CD4-positive, alpha-beta T cell treated with Interleukin-17A for 1 hour (primary cell): ENCODE measurements around the gene RPL13.
"Not testable (repeated sequence)": the region's sequence is repeated elsewhere in the genome, so short reads cannot be mapped to it uniquely, and the experiment has no call there.

Experiments
- DNase-seq: peaks from one replicate; pipeline ENCODE4 v3.0.0-alpha.2; 2020

Gene RPL13

DNA sequence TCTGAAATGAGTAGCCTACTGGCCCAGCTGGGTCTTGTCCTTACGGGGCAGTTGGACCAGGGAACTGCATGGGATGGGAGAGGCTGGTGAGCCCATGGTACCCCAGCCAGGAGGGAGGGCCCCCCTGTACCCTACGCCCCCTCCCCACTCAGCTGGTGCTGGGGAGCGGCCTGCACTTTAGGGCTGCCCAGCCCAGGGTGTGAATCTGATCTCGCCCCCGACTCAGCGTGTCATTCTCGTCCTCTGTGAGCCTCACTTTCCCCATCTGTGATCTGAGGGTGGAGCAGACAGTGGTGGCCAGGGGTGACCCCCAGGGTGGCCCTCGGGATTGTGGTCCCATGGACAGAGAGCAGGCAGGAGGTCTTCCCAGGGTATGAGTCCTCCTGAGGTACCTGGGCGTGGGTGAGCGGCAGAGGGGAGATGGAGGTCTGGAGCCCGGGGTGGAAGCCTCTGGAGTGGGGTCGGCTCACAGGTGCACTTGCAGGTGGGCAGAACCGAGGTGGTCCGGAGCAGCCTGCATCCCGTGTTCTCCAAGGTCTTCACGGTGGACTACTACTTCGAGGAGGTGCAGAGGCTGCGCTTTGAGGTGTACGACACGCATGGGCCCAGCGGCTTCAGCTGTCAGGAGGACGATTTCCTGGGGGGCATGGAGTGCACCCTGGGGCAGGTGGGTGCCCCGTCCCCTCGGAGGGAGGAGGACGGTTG, 16.7 kb downstream of the RPL13 start:
- DNase-seq: no peak

DNA sequence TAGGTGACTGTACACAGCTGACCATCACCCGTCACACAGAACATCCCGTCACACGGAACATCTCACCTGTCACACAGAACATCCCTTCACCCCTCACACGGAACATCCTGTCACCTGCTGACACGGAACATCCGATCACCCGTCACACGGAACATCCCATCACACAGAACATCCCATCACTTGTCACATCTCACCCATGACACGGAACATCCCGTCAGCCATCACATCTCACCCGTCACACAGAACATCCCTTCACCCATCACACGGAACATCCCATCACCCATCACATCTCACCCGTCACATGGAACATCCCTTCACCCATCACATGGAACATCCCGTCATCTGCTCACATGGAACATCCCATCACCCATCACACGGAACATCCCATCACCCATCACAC, 18.9 kb downstream of the RPL13 start:
- DNase-seq: no peak

DNA sequence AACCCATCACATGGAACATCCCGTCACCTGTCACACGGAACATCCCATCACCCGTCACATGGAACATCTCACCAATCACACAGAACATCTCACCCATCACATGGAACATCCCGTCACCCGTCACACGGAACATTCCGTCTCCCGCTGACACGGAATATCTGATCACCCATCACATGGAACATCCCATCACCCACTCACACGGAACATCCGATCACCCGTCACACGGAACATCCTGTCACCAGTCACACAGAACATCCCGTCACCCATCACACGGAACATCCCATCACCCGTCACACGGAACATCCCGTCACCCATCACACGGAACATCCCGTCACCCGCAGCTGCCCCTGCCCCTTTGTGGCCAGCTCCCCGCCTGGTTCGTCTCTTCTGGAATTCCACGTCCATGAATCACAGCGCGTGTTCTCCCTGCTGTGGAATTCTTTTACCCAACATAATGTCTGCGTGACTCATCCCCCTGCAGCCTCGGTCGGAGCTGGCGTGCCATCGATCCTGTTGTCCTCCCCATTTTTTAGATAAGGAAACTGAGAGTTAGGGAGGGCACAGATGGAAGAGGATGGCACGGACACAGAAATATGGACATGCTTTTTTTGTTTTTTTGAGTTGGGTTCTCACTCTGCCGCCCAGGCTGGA, 20.7 kb downstream of the RPL13 start:
- DNase-seq: no peak

DNA sequence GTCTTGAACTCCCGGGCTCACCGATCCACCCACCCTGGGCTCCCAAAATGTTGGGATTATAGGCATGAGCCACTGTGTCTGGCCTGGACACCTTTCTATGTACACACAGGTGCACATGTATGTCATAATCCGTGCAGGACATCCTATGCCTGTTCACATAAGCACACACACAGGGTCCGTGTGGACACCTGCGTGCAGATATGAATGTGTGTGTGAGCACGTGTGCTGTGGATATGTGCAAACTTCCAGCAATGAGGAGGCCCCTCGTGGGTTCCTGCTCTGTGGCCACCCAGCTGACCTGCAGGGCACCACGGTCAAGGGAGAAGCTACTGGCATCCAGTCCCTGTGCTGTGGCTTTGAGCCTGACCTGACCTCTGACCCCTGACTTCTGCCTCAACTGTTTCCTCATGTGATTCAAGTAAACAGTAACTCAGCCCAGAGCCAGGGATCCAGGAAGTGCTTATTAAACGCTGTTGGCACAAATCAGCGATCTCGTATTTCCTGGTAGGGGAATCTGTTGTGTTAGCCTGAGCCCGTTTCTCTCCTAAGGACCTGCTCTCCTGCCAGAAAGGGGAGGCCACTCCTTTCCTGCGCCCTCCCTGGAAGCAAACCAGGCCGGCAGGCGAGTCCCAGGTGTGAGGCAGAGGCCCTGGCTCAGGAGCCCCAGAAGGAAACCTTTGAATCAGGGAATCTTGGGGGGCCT, 21.5 kb downstream of the RPL13 start:
- DNase-seq: no peak

DNA sequence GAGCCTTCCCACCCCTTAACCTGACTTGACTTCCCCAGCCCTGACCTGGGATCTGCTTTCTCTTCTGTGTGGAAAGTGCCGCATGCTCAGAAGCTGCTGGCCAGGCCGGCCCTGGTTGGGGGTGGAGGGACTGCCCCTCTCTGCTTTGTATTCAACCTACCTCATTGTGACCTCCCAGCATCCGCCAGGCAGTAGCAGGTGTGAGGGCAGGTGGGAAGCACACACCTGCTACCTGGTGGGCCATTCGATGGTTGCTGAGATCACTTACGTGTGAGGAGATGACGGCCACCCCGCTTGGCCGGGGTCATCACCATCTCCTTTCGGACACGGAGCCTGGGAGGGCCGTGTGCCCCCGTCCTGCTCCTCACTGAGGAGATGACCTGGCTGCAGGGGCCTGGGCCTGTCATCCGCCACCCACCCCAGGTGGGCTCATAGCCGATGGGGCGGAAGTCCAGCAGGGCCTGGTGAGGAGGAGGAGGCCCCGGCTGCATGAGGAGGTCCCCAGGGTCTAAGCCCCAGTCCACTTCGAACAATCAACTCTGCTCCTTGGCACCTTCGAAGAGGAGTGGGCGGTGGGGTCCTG, 22.2 kb downstream of the RPL13 start:
- no peak for DNase-seq

DNA sequence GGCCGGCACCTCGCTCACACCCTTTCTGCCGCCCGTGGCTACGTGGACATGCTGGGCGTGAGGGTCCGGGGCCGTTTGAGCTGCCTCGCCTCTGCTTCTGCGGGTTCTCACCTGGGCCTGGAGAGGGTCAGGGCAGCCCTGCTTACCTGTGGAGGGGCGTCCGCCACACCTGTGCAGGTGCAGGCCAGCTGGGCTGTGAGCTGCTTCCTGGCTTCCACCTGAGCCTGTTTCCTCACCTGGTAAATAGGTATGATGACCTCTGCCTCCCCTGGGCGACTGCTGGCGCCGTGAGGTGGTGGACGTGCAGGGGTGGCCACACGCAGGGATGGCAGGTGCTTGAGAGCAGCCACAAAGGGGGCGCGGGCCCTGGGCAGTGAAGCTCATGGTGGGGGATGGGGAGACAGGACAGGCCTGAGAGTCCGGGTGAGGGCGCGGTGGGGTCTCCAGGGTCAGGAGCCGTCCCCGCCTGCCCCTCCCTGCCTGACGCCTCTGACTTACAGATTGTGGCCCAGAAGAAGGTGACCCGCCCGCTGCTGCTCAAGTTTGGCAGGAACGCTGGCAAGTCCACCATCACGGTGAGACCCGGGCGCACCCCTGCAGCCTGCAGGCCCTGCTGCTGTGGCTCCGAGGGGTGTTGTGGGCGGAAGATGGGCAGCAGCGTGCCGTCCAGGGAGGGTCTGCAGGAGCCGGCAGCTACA, 22.9 kb downstream of the RPL13 start:
- no peak for DNase-seq

DNA sequence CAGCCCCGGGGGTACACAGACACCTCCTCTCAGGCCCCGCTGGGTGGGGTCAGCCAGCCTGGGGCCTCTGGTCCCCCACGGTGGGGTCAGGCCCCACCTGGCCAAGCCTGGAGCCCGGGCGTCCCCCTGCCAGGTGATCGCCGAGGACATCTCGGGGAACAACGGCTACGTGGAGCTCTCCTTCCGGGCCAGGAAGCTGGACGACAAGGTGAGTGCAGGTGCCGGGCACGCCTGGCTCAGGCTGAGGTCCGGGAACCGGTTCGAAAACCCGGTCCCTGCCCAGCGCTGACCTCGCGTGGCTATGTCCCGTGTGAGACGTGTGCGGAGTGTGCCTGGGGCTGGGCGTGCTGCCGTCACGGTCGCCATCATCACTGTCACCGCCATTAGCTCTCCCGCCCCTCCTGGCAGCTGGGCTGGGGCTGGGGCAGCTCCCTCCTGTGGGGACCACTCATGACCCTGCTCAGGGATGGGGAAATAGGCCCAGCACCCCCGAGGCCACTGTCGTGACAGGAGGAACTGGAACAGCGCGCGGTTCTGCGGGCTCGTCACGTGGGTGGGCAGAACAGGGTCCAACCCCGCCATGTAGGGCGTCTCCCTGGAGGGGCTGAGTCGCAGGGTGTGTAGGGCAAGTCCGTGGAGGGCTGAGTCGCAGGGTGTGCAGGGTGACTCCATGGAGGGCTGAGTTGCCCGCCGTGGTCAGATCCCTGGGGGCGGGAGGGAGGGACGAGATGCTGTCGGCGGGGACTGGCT, 23.6 kb downstream of the RPL13 start:
- DNase-seq: no peak

DNA sequence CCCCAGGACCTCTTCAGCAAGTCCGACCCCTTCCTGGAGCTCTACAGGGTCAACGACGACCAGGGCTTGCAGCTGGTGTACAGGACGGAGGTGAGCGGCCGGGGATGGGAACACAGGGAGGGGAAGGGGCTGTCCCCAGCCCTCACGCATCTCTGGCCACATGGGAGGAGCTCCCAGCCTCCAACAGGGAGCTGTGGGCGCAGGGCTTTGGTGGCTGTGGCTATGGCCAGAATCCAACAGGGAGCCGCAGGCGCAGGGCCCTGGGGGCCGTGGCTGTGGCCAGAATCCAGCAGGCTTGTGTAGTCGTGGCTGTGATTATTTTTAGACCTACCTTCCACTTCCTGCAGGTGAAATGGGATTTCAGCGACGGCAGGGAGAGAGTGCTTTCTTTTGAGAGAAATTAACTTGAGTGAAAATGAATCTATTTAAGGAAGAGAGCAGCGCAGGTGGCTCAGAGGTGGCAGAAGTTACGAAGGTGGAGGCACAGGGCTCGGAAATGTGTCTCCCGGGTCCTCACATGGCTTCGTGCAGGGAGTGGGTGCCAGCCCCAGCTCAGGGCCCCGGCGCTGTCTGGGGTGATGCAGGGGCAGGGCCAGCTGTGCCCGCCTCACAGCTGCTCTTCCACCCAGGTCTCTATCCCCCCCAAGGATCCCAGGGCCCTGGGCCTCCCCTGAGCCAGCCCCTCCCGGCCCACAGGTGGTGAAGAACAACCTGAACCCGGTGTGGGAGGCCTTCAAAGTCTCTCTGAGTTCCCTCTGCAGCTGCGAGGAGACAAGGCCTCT, 24.5 kb downstream of the RPL13 start:
- DNase-seq: no peak

DNA sequence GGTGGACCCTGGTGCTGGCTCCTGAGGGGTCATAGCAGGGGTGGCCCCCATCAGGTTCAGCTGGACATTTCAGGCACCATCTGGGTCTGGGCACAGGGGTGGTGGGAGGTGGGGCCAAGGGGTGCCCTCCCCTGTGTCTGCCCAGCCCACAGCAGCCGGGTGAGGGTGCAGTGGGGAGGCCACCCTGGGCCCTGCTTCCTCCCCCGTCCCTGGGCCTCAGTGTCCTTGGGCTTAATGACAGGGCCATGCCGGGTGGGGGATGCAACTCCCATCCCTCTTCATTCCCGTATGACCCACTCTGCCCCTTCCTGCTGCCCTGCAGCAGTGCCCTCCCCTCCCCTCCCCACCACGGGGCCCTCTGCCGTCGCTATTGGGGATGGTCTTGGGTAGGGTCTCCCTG, 25.7 kb downstream of the RPL13 start:
- no peak for DNase-seq

DNA sequence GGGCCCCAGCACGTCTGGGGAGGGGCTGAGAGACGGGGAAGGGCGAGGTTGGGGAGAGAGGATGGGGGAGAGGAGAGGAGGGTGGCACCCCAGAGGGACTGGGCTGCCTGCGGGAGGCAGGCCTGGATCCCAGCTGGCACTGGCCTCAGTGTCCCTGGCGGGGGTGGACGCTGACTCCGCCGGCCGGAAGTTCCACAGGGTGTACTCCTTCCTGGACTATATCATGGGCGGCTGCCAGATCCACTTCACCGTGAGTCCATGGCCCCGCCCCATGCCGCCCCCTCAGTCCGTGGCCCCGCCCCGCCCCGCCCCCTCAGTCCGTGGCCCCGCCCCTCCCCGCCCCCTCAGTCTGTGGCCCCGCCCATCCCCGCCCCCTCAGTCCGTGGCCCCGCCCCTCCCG, 26.4 kb downstream of the RPL13 start:
- DNase-seq: no peak

DNA sequence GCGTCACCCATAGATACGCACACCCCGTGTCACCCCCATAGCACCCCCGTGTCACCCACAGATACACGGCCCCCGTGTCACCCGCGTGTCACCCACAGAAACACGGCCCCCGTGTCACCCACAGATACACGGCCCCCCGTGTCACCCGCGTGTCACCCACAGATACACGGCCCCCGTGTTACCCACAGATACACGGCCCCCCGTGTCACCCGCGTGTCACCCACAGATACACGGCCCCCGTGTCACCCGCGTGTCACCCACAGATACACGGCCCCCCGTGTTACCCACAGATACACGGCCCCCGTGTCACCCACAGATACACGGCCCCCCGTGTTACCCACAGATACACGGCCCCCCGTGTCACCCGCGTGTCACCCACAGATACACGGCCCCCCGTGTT, 27.2 kb downstream of the RPL13 start:
- DNase-seq: not testable (repeated sequence)

DNA sequence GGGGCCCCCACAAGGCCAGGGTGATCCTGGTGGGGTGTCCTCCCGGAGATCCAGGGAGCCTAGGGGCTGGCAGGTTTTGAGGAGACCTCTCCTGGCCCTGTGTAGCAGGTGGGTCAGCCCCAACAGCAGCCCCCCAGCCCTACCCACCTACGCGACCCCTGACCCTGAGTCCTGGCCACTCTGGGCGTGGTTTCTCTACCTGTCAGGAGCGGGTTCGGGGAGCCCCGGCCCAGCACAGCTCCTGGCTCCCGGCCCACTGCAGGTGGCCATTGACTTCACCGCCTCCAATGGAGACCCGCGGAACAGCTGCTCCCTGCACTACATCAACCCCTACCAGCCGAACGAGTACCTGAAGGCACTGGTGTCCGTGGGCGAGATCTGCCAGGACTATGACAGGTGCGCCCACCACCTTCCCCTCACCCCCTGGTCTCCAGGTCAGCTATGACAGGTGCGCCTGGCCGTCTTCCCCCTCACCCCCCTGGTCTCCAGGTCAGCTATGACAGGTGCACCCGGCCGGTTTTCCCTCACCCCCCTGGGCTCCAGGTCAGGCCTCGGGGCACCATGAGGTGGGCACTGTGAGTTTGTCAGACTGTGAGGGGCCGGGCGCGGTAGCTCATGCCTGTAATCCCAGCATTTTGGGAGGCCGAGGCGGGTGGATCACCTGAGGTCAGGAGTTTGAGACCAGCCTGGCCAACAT, 28.1 kb downstream of the RPL13 start:
- no peak for DNase-seq

DNA sequence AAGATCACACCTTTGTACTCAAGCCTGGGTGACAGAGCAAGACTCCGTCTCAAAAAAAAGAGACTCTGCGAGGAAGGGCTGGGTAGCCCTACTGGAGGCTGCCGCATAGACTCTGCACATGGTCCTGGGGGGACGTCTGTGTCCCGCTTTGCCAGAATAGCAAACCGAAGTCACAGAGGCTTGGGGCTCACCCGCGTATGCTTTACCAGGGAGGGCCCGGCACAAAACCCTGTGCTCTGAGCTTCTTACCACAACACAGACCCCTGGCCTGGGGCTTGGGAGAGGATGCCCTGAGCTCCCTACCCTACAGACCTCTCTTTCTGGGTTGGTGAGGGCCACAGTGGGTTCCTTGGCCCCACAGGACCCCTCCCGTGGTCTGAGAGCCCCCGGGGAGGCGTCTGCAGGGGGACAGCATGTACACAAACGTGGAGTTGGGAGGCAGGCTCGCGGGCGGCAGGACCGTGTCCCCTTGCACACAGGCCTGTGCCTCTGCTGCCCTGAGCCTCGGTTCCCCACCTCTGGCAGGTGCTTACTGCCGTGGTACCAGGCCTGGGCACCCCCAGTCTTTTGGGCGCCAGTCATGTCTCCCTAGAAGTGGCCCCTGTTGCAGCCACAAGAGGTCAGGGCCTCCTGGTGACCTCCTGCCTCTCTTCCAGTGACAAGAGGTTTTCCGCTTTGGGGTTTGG, 28.9 kb downstream of the RPL13 start:
- DNase-seq: no peak

DNA sequence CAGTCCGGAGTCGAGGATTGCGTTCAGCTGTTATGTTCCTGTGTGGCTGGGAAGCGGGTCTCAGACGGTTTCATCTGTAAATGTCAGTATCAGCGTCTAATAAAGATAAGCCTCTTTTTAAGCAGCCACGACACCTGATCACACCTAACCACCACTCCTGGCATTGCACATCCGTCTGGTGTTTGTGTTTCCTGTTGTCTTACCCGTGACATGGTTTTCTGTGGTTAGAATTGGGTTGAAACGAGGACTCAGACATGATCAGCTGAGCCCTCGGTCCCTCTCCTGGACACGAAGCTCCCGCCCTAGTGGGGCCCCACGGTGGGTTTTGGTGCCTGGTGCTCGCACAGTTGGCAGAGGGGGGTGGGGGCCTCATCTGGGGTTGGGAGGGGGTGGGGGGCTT, 33.4 kb downstream of the RPL13 start:
- DNase-seq: peak; percentile 79

DNA sequence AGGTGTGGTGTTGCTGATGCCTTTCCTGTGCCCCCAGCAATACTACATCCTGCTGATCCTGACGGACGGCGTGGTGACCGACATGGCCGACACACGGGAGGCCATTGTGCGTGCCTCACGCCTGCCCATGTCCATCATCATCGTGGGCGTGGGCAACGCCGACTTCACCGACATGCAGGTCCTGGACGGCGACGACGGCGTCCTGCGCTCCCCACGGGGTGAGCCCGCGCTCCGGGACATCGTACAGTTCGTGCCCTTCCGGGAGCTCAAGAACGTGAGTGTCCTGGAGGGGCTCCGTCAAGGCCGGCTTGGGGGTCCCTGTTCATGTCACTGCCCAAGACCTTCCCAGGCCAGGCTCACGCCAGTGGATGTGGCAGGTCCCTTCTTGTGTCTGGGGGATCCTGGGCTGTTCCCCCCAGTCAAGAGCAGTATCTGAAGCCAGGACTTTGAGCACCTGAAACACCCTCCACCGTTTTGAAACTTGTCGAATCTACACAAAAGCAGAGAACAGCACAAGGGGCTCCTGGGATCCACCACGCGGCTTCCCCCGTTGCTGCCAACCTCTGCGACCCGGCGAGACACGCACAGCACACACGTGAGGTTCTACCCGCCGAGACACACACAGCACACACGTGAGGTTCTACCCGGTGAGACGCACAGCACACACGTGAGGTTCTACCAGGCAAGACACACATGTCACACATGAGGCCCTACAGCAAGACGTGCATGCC, 35.0 kb downstream of the RPL13 start:
- DNase-seq: no peak

DNA sequence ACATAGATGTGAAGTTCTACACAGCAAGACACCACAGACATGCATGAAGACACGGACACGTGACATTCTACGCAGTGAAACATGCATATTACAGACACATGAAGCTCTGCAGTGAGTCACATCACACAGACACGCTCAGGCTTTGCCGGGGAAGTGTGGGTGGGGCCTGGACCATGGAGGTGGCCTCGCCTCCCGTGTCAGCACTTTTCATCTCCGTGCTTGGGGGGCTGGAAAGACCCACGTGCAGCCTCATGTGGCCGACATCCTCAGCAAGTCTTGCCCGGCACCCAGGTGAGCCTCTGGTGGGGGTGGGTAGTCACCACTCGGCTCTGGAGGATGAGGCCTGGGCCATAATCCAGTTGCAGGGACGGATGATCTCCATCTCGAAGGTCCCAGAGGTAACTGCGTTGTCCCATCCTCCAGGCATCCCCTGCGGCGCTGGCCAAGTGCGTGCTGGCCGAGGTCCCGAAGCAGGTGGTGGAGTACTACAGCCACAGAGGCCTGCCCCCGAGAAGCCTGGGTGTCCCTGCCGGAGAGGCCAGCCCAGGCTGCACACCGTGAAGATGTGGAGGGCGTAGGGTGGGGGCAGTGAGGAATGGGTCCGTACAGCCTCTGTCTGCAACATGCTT, 35.7 kb downstream of the RPL13 start:
- DNase-seq: no peak

DNA sequence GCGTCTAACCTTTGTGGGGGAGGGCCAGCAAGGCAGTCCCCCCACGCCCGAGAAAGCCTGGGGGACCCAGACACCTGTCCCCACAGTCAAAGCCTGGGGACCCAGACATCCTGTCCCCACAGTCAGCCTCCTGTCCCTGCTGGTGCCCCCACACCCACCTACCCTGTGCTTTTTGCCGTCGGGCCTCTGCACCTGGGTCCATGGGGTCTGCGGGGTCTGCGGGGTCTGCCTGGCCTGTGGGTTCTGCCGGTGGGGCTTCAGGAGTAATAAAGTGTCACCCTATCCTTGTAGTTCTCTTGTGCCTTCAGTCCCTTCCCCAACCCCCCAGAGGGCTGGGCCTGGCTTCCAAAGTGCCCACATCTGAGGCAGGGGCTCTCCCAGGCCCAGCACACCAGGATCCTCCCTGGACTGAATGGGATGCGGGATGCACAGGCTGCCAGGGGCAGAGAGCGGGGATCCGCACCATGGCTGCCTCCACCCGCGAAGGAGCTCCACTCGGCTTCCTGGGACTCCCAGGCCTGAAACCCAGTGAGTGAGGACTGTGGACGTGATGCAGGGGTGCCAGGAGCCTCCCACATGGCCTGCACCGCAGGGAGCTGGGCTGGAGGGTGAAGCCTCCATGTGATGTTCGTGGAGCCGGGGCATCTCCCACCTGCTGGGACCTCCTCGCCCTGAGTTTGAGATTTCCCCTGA, 36.6 kb downstream of the RPL13 start:
- DNase-seq: no peak

DNA sequence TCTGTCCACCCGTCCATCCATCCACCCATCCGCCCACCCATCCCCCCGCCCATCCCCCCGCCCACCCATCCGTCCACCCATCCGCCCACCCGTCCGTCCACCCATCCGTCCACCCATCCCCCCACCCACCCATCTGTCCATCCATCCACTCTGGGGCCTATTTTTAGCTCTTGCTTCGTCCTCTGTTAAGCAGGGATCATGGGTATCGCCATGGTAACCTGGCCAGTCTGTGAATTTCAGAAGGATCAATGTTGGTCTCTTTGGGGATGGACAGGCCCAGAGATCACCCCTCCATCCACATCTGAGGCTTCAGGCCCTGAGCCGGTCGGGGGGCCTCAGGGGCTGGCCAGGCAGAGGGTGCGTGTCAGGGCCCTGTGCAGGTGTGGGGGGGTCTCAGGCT, 37.7 kb downstream of the RPL13 start:
- DNase-seq: no peak

DNA sequence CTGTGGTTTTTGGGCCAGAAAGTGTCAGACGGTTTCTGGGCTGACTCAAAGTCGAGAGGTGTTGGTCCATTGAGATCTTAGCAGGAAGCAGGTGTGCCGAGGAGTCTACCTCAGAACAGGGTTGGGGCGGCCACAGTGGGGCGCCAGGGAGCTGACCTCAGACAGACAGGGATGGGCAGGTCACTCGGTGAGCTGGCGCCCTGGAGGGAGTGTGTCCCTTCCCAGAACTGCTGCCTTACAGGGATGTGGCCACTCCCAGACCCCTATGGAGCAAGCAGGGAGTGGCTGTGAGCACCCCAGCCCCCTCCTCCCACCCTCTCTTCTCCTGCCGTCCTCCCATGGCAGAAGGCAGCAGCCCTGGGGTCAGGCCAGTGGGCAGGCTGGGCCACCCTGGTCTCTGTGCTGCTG, 39.0 kb downstream of the RPL13 start:
- peak; percentile 21 for DNase-seq
